GM12891 (cell line): Measurements from ENCODE around the gene MAML2.

Source experiments
- DNase-seq: peaks from one replicate; pipeline ENCODE4 v3.0.0; 2011; ENCODE audit warnings: low spot score; ENCODE audit not compliant: insufficient read length
- FAIRE-seq: peaks from 2 replicates; lab custom pipeline; 2011; peaks lifted over from hg19 to GRCh38; lab: Jason Lieb, UNC
- PAX5 ChIP-seq: IDR thresholded peaks from 2 replicates; pipeline ENCODE4 v1.6.1; 2011; ENCODE audit warnings: low read length, moderate library complexity, mild to moderate bottlenecking; ENCODE audit not compliant: insufficient read depth, severe bottlenecking
- POLR2A ChIP-seq: IDR thresholded peaks from 2 replicates; pipeline ENCODE4 v1.6.1; 2011; ENCODE audit warnings: low read depth, low read length, control low read depth
- POLR2AphosphoS5 ChIP-seq: IDR thresholded peaks from 2 replicates; pipeline ENCODE4 v1.6.1; 2011; ENCODE audit warnings: low read depth, low read length, control low read depth
- POU2F2 ChIP-seq: IDR thresholded peaks from 2 replicates; pipeline ENCODE4 v1.6.1; 2011; ENCODE audit warnings: low read depth, mild to moderate bottlenecking, control low read depth, low read length, moderate library complexity
- SPI1 ChIP-seq: IDR thresholded peaks from 2 replicates; pipeline ENCODE4 v1.6.1; 2011; ENCODE audit warnings: low read depth, low read length, control low read depth
- TAF1 ChIP-seq: IDR thresholded peaks from 2 replicates; pipeline ENCODE4 v1.6.1; 2011; ENCODE audit warnings: low read depth, low read length, control low read depth

MAML2 gene

GRCh38 chr11:96340555-96340885 is 2.5 kb downstream of the MAML2 start:
- TF ChIP-seq POU2F2 (no peak), SPI1 (no peak), PAX5 (no peak), POLR2AphosphoS5 (no peak), TAF1 (no peak), POLR2A (no peak)
- FAIRE-seq: no peak
- no peak for DNase-seq

GRCh38 chr11:96339706-96340554 is 3.1 kb downstream of the MAML2 start:
- no peak for TF ChIP-seq POLR2A
- no peak for TF ChIP-seq POLR2AphosphoS5
- TF ChIP-seq SPI1: no peak
- TF ChIP-seq PAX5: no peak
- TF ChIP-seq TAF1: no peak
- no peak for TF ChIP-seq POU2F2
- DNase-seq: no peak
- FAIRE-seq: no peak

DNA sequence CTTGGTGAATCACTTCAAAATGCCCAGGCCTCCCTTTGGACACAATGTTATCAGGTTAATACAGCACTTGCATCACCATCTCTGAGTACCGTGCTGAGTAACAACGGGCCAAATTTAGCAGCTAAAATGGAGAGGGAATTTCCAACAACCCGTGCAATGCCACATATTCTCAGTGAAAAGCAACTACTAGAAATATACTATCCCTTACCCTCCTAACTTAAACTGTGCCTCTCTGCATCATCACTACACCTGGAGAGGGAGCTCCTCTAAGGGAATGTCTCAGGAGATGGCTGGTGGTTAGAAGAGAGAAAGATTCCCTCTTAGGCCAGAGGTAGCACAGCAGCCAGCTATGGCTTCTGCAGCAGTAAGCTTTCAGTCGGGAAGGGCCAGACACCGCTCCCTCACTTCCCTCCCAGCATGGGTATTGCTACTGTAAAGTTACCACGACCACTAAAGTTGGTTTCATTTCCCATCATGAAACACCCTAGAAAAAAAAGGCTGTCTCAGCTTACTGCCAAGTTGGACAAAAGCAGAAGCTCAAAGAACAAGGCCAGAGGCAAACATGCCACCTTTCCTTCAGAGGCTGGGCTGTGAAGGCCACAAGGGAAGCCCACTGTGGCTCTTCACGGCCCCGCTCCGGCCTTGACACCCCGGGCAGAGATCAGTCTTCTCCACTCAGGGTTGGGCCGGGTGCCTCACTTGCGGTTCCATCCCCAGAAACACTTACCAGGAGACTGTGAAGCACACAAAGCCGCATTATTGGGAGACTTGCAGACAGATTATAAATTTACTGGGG is 3.9 kb downstream of the MAML2 start:
- TF ChIP-seq POU2F2 (no peak), SPI1 (peak; percentile 92), POLR2AphosphoS5 (no peak), PAX5 (no peak), POLR2A (no peak), TAF1 (no peak)
- DNase-seq (no peak), FAIRE-seq (peak; percentile 79)

DNA sequence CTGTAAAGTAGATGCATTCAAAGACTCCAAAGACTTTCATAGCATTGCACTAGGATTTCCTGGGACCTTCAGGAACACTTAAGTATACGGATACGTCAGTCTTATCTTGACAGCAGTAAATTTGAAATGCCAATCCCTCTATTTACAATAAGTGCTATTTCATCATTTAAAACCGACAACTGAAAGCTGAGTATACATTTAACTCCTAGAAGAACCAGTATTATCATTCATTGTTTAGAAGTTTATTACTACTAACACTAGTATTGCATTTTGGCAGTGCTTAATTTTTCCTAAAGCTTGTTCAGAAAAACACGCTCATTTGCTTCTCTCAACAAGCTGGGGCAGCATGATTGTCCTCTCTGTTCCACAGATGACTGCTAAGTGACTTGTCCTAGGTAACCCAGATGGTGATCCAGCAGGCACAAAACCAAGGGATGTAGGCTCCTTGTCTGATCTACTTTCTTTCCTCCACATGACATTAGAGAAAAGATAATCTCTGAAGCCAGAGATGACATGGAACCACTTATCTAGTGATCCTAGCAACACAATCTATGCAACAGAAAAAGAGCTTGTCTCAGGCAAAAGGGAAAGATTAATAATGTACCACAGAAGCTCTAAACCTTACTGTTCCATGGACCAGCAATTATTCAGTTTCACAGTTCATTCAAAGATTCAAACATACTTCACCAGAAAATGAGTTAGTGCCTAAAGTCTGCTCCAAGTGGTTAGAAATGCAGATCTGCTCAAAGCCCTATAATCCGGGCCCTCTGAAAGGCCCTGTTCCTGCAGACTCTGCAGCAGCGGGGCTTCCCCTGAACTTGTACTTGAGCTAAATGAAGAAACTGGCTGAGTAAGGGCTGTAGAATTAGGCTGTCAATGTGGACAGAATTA is 5.2 kb downstream of the MAML2 start:
- FAIRE-seq: peak; percentile 70
- DNase-seq: no peak
- TF ChIP-seq POU2F2 (no peak), TAF1 (no peak), PAX5 (no peak), POLR2AphosphoS5 (no peak), POLR2A (no peak), SPI1 (no peak)

- DNase-seq: no peak
- FAIRE-seq: no peak
- TF ChIP-seq TAF1: no peak
- no peak for TF ChIP-seq POU2F2
- TF ChIP-seq POLR2A: no peak
- no peak for TF ChIP-seq SPI1
- no peak for TF ChIP-seq PAX5
- no peak for TF ChIP-seq POLR2AphosphoS5
Observed at GRCh38 chr11:96335388-96335787, 7.6 kb downstream of the MAML2 start.

DNA sequence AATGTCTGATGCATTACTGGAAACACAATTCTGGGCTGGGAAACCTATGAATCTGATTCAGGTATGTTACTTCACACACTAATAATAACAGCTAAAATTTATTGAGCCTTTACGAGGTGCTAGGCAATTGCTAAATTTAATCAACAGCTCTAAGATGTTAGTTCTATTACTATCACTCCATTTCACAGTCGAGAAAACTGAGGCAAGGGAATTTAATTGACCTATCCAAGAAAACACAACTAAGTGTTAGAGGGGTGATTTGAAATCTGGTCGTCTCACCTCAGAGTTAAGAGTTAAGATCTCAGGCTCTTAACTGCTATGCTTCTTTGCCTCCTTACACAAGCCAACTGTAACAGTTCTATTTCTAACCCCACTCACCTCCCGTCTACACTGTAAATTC is 8.8 kb downstream of the MAML2 start:
- TF ChIP-seq PAX5: no peak
- TF ChIP-seq SPI1: no peak
- no peak for TF ChIP-seq POLR2A
- TF ChIP-seq TAF1: no peak
- TF ChIP-seq POU2F2: no peak
- DNase-seq (no peak), FAIRE-seq (no peak)

- no peak for TF ChIP-seq TAF1
- DNase-seq (no peak), FAIRE-seq (no peak)
Observed at GRCh38 chr11:96333191-96333719, 9.7 kb downstream of the MAML2 start.

DNA sequence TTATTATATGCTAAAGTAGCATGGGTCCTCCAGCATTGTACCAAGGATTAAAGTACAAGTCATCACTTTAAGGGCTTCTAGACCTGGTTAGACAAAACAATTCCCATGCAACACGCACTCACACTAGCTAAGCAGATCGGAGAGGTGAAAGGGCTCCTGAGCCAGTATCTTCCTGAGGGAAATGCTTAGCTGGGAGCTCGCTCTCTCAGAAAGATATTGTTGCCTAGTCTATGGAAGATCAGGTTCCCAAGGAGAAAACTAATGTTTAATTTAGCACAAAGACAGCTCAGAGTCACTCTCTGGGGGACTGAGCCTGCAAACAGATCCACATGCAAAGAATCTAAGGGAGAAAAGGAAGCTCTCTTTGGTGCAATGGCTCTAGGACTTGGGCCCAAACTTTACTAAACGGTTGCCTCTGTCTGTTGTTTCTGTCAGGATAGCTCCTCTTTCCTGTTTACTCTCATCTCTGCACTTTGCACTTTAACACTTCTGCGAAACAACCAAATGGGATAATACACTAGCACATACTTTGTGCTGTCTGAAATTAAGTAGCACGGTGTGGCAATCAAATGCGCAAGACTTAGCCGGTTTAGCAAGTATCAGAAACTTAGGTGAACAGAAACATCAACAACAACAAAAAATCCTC is 10.7 kb downstream of the MAML2 start:
- no peak for TF ChIP-seq POLR2AphosphoS5
- TF ChIP-seq POU2F2: no peak
- TF ChIP-seq TAF1: no peak
- no peak for TF ChIP-seq PAX5
- TF ChIP-seq POLR2A: no peak
- FAIRE-seq (no peak), DNase-seq (no peak)

DNA sequence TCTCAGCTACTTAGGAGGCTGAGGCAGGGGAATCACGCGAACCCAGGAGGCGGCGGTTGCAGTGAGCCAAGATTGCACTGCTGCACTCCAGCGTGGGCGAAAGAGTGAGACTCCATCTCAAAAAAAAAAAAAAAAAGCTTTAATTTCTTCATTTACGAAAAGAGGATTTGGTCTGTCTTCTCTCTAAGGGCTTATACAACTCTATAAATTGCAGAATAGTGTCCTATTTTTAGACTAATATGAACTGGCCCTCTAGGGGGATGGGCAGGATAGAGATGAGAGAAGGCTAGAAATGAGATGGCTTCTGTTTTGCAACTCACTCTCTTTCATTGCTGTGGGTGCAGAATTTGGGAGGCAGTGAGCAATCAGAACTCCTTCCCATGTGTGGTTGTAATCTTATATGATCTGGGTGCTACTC is 11.3 kb downstream of the MAML2 start:
- TF ChIP-seq POLR2AphosphoS5: no peak
- no peak for TF ChIP-seq TAF1
- no peak for TF ChIP-seq PAX5
- TF ChIP-seq SPI1: no peak
- no peak for TF ChIP-seq POLR2A
- no peak for TF ChIP-seq POU2F2
- FAIRE-seq: no peak
- no peak for DNase-seq
